Esophagus squamous epithelium (tissue), 4 donors: ENCODE measurements around the gene ARMC5.

Experiments used
- POLR2A ChIP-seq, 4 donors: fragments of 450-650 bp; IDR thresholded peaks; one replicate each; pipeline ENCODE4 v1.6.1; 2017; ENCODE audit warnings: antibody characterized with exemption in 4 of 4, mild to moderate bottlenecking in 4 of 4, moderate library complexity in 3 of 4
- TF ChIP-seq, protein P1 (sequence below), 6 experiments: fragments of 450-650 bp in 4 of 6; fragments of 200-600 bp in 2 of 6; sonication (generic) in 2 of 6; IDR thresholded peaks; one replicate each; pipeline ENCODE4 v1.5.1; 2016 to 2019; ENCODE audit warnings: antibody characterized with exemption in 6 of 6, mild to moderate bottlenecking in 4 of 6, moderate library complexity in 4 of 6

- TF ChIP-seq, protein P1, sequence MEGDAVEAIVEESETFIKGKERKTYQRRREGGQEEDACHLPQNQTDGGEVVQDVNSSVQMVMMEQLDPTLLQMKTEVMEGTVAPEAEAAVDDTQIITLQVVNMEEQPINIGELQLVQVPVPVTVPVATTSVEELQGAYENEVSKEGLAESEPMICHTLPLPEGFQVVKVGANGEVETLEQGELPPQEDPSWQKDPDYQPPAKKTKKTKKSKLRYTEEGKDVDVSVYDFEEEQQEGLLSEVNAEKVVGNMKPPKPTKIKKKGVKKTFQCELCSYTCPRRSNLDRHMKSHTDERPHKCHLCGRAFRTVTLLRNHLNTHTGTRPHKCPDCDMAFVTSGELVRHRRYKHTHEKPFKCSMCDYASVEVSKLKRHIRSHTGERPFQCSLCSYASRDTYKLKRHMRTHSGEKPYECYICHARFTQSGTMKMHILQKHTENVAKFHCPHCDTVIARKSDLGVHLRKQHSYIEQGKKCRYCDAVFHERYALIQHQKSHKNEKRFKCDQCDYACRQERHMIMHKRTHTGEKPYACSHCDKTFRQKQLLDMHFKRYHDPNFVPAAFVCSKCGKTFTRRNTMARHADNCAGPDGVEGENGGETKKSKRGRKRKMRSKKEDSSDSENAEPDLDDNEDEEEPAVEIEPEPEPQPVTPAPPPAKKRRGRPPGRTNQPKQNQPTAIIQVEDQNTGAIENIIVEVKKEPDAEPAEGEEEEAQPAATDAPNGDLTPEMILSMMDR (IDR thresholded peaks at IDR 0.05) = no peak
- TF ChIP-seq POLR2A (IDR thresholded peaks at IDR 0.05) = no peak
Observed at GRCh38 chr16:31502981-31503380, 43.7 kb downstream of the ARMC5 start.
